ENCODE measurements around the gene LIN7C. TPM values are rescaled to one million over a fixed set of nuclear protein-coding genes. Genes with fewer than 3 reads are reported as not detected.

The LIN7C gene
- polyA plus RNA-seq, 1 experiment: 22.8 TPM

- Histone ChIP-seq H3K9me3 (ENCODE audit: control insufficient read depth, insufficient read depth, low read length) (no peaks in the 10 kb centered on the region), H3K4me3 (ENCODE audit: low read depth, low read length) (no peak overlapping the region), H3K27ac (ENCODE audit: low read depth, low read length) (no peak overlapping the region), H3K27me3 (ENCODE audit: control insufficient read depth, insufficient read depth, low read length) (no peaks in the 10 kb centered on the region)
- CTCF ChIA-PET: interaction anchor here (0.7 to 1.0 kb wide), 2 partner anchors 17 to 310 kb away, joined by 3 to 6 read pairs; no protein-coding TSS in a partner anchor
- TF ChIP-seq CTCF (IDR thresholded peaks at IDR 0.05; ENCODE audit: low read depth, low read length): no peak
- POLR2A ChIA-PET: no interaction called here
- DNase-seq (ENCODE audit: low read depth, low spot score): no peak
Measured at GRCh38 chr11:27468995-27469695, 37.4 kb downstream of the LIN7C start.

- H3K4me3 ChIP-seq (ENCODE audit: low read depth, low read length): no peak overlapping the region
- H3K27ac ChIP-seq (ENCODE audit: low read depth, low read length): no peak overlapping the region
- ChIA-PET POLR2A (no interaction called here), CTCF (interaction anchor here (0.7 to 0.9 kb wide), 2 partner anchors 172 to 309 kb away, joined by 4 to 6 read pairs; no protein-coding TSS in a partner anchor)
- no peak for TF ChIP-seq CTCF (IDR thresholded peaks at IDR 0.05; ENCODE audit: low read depth, low read length)
- H3K9me3 ChIP-seq (ENCODE audit: control insufficient read depth, insufficient read depth, low read length): no peaks in the 10 kb centered on the region
- DNase-seq (ENCODE audit: low read depth, low spot score): no peak
- H3K27me3 ChIP-seq (ENCODE audit: control insufficient read depth, insufficient read depth, low read length): no peaks in the 10 kb centered on the region
Measured at GRCh38 chr11:27468209-27468994, 38.2 kb downstream of the LIN7C start.

GRCh38 chr11:27467181-27467913, 39.2 kb downstream of the LIN7C start:
- ChIA-PET POLR2A (no interaction called here), CTCF (no interaction called here)
- H3K27ac ChIP-seq (ENCODE audit: low read depth, low read length): no peak overlapping the region

GRCh38 chr11:27466363-27466762, 40.2 kb downstream of the LIN7C start:
- DNase-seq (ENCODE audit: low read depth, low spot score): no peak
- no peak for TF ChIP-seq CTCF (IDR thresholded peaks at IDR 0.05; ENCODE audit: low read depth, low read length)
- Histone ChIP-seq H3K4me3 (ENCODE audit: low read depth, low read length) (no peak overlapping the region), H3K27ac (ENCODE audit: low read depth, low read length) (no peak overlapping the region), H3K27me3 (ENCODE audit: control insufficient read depth, insufficient read depth, low read length) (no peaks in the 10 kb centered on the region), H3K9me3 (ENCODE audit: control insufficient read depth, insufficient read depth, low read length) (no peaks in the 10 kb centered on the region)
- ChIA-PET POLR2A (no interaction called here), CTCF (interaction anchor here (3.0 kb wide), 1 partner anchor 19 kb away, joined by 10 read pairs; no protein-coding TSS in a partner anchor)

More at GRCh38 chr11:27467181-27467913, 39.2 kb downstream of the LIN7C start:
- TF ChIP-seq CTCF (IDR thresholded peaks at IDR 0.05; ENCODE audit: low read depth, low read length): no peak
- no peaks in the 10 kb centered on the region for H3K27me3 ChIP-seq (ENCODE audit: control insufficient read depth, insufficient read depth, low read length)
- no peak for DNase-seq (ENCODE audit: low read depth, low spot score)
- no peaks in the 10 kb centered on the region for H3K9me3 ChIP-seq (ENCODE audit: control insufficient read depth, insufficient read depth, low read length)
- H3K4me3 ChIP-seq (ENCODE audit: low read depth, low read length): no peak overlapping the region
